Endothelial cell of coronary artery (primary cell): ENCODE results near the gene STX11. TPM values are rescaled to one million over a fixed set of nuclear protein-coding genes. Genes with fewer than 3 reads are reported as not detected.

Experiments
- total RNA-seq: library from RNA; depleted of rRNA; stranded (reverse); fragments of >200 nt; gene quantifications from 2 replicates; pipeline ENCODE4 v1.2.3, GENCODE V29; 2014

STX11 gene
- 5.7 and 10.4 TPM in 2 replicates for total RNA-seq

DNA sequence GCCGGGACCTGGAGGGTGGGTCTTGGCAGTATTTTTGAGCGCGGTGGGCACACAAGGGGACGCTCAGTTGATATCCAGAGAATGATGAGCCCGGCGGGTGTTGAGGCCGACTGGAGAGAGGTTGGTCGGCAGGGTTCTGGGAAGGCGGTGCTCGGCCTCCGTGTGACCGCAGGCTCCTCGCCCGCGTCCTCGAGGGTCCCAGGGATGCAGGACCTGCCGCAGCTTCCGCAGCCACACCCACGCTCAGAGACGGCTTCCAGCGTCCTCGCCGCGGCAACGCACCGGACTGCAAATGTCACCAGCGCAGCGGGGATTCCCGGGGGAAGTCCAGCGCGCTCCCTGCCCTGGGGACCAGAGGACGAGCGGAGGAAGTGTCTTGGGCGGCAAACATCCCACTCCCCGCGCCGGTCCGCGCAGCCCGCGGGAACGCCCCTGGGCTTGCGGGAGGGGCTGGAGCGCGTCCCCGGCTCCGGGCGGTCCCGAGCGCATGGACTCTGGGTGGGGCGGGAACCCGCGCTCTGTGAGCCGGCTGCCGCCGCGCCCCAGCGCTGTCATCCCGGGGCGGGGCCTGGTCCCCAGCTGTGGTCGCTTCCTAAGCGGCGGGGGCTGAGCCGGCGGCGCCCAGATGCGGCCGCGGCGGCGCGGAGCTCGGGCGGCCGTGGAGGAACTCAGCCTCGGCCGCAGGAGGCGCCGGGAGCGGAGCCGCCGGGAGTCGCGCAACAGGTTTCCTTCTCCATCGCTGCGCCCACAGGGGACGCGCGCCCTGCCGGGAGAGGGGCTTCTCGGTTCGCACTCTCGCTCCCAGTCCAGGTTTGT, at the start of gene STX11:
TSS of gene STX11 (plus strand) at position 624 of the 816 bp plus-strand sequence. CDS start 36,111 bp downstream, outside the sequence.

Other genes with a start within 250 kb of the STX11 start
- gene PLAGL1, start 142.3 kb upstream of the STX11 start, total RNA-seq: 5.4 and 8.7 TPM in 2 replicates
- 107 and 150 TPM in 2 replicates for gene SF3B5, start 54.9 kb upstream of the STX11 start, total RNA-seq
- 293 and 329 TPM in 2 replicates for gene UTRN, start 134.8 kb downstream of the STX11 start, total RNA-seq